Endothelial cell of umbilical vein (primary cell): Measurements from ENCODE around the gene FGA.
"Not testable (repeated sequence)": the region's sequence is repeated elsewhere in the genome, so short reads cannot be mapped to it uniquely, and the experiment has no call there.

ENCODE experiments used
- EZH2 ChIP-seq: IDR thresholded peaks from 2 replicates; pipeline ENCODE4 v1.6.1; 2012; ENCODE audit warnings: borderline replicate concordance, low read depth, mild to moderate bottlenecking, moderate library complexity, low read length, inconsistent platforms; ENCODE audit not compliant: severe bottlenecking
- FOS ChIP-seq: IDR thresholded peaks from 2 replicates; pipeline ENCODE4 v1.6.1; 2011; ENCODE audit warnings: mild to moderate bottlenecking, low read length, moderate library complexity, borderline replicate concordance; ENCODE audit not compliant: insufficient read depth
- GATA2 ChIP-seq: IDR thresholded peaks from 2 replicates; pipeline ENCODE4 v1.7.0; 2011; ENCODE audit warnings: low read depth, mild to moderate bottlenecking, moderate library complexity, mixed read lengths, low read length; ENCODE audit not compliant: insufficient read length, insufficient read depth
- JUN ChIP-seq: IDR thresholded peaks from 2 replicates; pipeline ENCODE4 v1.6.1; 2011; ENCODE audit warnings: borderline replicate concordance, low read depth; ENCODE audit not compliant: insufficient read length, insufficient read depth
- MAX ChIP-seq: IDR thresholded peaks from 2 replicates; pipeline ENCODE4 v1.6.1; 2011; ENCODE audit not compliant: insufficient read depth, insufficient read length
- POLR2A ChIP-seq: IDR thresholded peaks from 2 replicates; pipeline ENCODE4 v1.6.1; 2012; ENCODE audit warnings: low read depth, mild to moderate bottlenecking, control low read depth, low read length
- POLR2AphosphoS5 ChIP-seq: IDR thresholded peaks from 2 replicates; pipeline ENCODE4 v1.6.1; 2012; ENCODE audit warnings: low read depth, mild to moderate bottlenecking, control low read depth, low read length, moderate library complexity; ENCODE audit not compliant: insufficient read depth
- TF ChIP-seq, protein P1 (sequence below), 2 donors: IDR thresholded peaks; 1 replicate in 1 of 2; 2 replicates in 1 of 2; pipeline ENCODE4 v1.5.1; 2011; ENCODE audit warnings: low read length in 2 of 2, mild to moderate bottlenecking in 2 of 2, moderate library complexity in 2 of 2, control low read depth in 1 of 2, inconsistent platforms in 1 of 2, low read depth in 1 of 2; ENCODE audit not compliant: insufficient read depth in 1 of 2; ENCODE audit errors: extremely low read depth in 1 of 2

GRCh38 chr4:154597281-154597680, 6.7 kb upstream of the FGA start:
- TF ChIP-seq, protein P1, sequence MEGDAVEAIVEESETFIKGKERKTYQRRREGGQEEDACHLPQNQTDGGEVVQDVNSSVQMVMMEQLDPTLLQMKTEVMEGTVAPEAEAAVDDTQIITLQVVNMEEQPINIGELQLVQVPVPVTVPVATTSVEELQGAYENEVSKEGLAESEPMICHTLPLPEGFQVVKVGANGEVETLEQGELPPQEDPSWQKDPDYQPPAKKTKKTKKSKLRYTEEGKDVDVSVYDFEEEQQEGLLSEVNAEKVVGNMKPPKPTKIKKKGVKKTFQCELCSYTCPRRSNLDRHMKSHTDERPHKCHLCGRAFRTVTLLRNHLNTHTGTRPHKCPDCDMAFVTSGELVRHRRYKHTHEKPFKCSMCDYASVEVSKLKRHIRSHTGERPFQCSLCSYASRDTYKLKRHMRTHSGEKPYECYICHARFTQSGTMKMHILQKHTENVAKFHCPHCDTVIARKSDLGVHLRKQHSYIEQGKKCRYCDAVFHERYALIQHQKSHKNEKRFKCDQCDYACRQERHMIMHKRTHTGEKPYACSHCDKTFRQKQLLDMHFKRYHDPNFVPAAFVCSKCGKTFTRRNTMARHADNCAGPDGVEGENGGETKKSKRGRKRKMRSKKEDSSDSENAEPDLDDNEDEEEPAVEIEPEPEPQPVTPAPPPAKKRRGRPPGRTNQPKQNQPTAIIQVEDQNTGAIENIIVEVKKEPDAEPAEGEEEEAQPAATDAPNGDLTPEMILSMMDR (IDR thresholded peaks at IDR 0.05; ENCODE audit: extremely low read depth in 1 of 2, insufficient read depth in 1 of 2, low read depth in 1 of 2, low read length in 2 of 2): not testable (repeated sequence)
- not testable (repeated sequence) for TF ChIP-seq EZH2, JUN, POLR2A, GATA2, FOS, POLR2AphosphoS5, MAX
